OCI-LY1 (cell line): ENCODE data around the gene BMP8A.
"Not testable (repeated sequence)": the region's sequence is repeated elsewhere in the genome, so short reads cannot be mapped to it uniquely, and the experiment has no call there.

Experiments used
- H2AFZ ChIP-seq: fragments of 200-600 bp; sonication (generic), shearing (Covaris generic); 2 replicates; pipeline ENCODE4 v1.6.0; 2014; ENCODE audit warnings: antibody characterized with exemption, mild to moderate bottlenecking, low read length
- H3F3A ChIP-seq: fragments of 200-600 bp; sonication (generic), shearing (Covaris generic); 2 replicates; pipeline ENCODE4 v1.6.0; 2014; ENCODE audit warnings: mild to moderate bottlenecking, antibody characterized with exemption, low read length, moderate library complexity; ENCODE audit not compliant: insufficient read depth
- H3K27ac ChIP-seq: fragments of 200-600 bp; sonication (generic); 2 replicates; pipeline ENCODE4 v1.5.1; 2014; ENCODE audit warnings: low read length, mixed run types, mild to moderate bottlenecking, low read depth; ENCODE audit not compliant: poor library complexity, severe bottlenecking
- H3K27me3 ChIP-seq: fragments of 200-600 bp; sonication (generic); 2 replicates; pipeline ENCODE4 v1.6.0; 2014; ENCODE audit warnings: antibody characterized with exemption, mild to moderate bottlenecking, low read length, moderate library complexity; ENCODE audit not compliant: insufficient read depth
- H3K36me3 ChIP-seq: fragments of 200-600 bp; sonication (generic); 2 replicates; pipeline ENCODE4 v1.6.1; 2014; ENCODE audit warnings: mild to moderate bottlenecking, antibody characterized with exemption, low read length, moderate library complexity, mixed read lengths; ENCODE audit not compliant: insufficient read depth
- H3K4me1 ChIP-seq: fragments of 200-600 bp; sonication (generic); 2 replicates; pipeline ENCODE4 v1.5.1; 2014; ENCODE audit warnings: mild to moderate bottlenecking, low read length, moderate library complexity; ENCODE audit not compliant: insufficient read depth, severe bottlenecking
- H3K4me2 ChIP-seq: fragments of 200-600 bp; sonication (generic), shearing (Covaris generic); 2 replicates; pipeline ENCODE4 v1.6.1; 2014; ENCODE audit warnings: low read length
- H3K4me3 ChIP-seq: fragments of 200-600 bp; sonication (generic); 2 replicates; pipeline ENCODE4 v1.5.1; 2014; ENCODE audit warnings: low read length, low read depth, mild to moderate bottlenecking, mixed read lengths; ENCODE audit not compliant: poor library complexity, severe bottlenecking
- H3K79me2 ChIP-seq: fragments of 200-600 bp; shearing (Covaris generic); 2 replicates; pipeline ENCODE4 v1.6.1; 2016; ENCODE audit warnings: mixed run types, low read length, mixed read lengths; ENCODE audit not compliant: insufficient read depth
- H3K9ac ChIP-seq: fragments of 200-600 bp; sonication (generic), shearing (Covaris generic); 2 replicates; pipeline ENCODE4 v1.6.1; 2014; ENCODE audit warnings: mild to moderate bottlenecking, low read length, mixed read lengths
- H3K9me2 ChIP-seq: fragments of 200-600 bp; sonication (generic), shearing (Covaris generic); 2 replicates; pipeline ENCODE4 v1.6.1; 2014; ENCODE audit warnings: low read depth, mild to moderate bottlenecking, low read length, mixed read lengths
- H3K9me3 ChIP-seq: fragments of 200-600 bp; shearing (Covaris generic); 2 replicates; pipeline ENCODE4 v1.6.1; 2014; ENCODE audit warnings: low read length, mixed read lengths
- H4K20me1 ChIP-seq: fragments of 200-600 bp; sonication (generic), shearing (Covaris generic); 2 replicates; pipeline ENCODE4 v1.6.0; 2016; ENCODE audit warnings: mild to moderate bottlenecking, low read length; ENCODE audit not compliant: insufficient read depth
- EZH2 ChIP-seq: fragments of 200-600 bp; sonication (generic), shearing (Covaris generic); IDR thresholded peaks from 2 replicates; pipeline ENCODE4 v1.8.0; 2017; ENCODE audit warnings: borderline replicate concordance, mixed run types, mild to moderate bottlenecking, antibody characterized with exemption, low read length, moderate library complexity, mixed read lengths
- TF ChIP-seq, protein P1 (sequence below): fragments of 200-600 bp; sonication (generic), shearing (Covaris generic); IDR thresholded peaks from 2 replicates; pipeline ENCODE4 v1.5.1; 2017; ENCODE audit warnings: mild to moderate bottlenecking, antibody characterized with exemption, low read length, moderate library complexity, mixed read lengths

Gene BMP8A

DNA sequence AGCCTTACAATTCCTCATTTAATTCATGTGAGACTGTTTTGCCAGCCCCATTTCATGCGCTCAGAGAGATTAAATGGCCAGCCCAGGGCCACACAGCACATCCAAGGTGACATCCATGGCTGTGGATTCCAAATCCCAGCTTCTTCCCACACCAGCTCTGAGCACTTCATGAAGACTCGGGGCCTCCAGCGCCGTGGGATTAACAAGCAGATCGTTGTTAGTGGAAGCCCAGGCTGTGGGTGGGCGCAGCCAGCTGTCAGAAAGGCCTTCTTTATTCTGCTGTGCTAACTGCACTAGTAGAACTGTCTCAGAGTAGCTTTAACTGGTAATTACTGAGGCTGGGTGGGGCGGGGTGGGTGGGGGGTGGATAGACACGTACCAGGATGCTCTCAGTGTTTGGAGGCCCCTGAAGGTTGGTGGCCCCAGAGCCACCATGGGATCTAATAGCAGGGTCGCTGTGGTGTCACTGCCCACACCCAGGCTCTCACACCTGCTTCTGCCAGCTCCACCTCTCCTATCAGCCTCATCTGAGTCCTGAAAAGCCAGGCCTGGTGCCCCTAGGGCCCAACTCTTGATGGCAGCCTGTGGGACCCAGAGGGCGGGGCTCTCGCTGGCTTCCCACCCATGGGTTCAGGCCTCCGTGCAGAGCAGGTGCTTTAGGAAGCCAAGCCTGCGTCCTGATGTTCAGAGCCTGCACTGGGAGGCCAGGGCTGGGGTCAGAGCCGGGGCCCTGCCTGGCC is 3.4 kb downstream of the BMP8A start:
- Histone ChIP-seq H3K27ac (no peak overlapping the region), H3K36me3 (no peaks in the 10 kb centered on the region), H3K27me3 (0 out of 2 replicates have a peak, but pooled peaks cover 6% of the 10 kb centered on the region), H2AFZ (no peak overlapping the region), H3K9me3 (no peaks in the 10 kb centered on the region), H3F3A (no peaks in the 10 kb centered on the region), H3K4me3 (no peak overlapping the region), H3K9me2 (no peaks in the 10 kb centered on the region), H3K79me2 (no peaks in the 10 kb centered on the region), H3K9ac (no peak overlapping the region), H3K4me2 (no peak overlapping the region), H4K20me1 (no peaks in the 10 kb centered on the region), H3K4me1 (peaks cover 11% of the 10 kb centered on the region)
- TF ChIP-seq, protein P1, sequence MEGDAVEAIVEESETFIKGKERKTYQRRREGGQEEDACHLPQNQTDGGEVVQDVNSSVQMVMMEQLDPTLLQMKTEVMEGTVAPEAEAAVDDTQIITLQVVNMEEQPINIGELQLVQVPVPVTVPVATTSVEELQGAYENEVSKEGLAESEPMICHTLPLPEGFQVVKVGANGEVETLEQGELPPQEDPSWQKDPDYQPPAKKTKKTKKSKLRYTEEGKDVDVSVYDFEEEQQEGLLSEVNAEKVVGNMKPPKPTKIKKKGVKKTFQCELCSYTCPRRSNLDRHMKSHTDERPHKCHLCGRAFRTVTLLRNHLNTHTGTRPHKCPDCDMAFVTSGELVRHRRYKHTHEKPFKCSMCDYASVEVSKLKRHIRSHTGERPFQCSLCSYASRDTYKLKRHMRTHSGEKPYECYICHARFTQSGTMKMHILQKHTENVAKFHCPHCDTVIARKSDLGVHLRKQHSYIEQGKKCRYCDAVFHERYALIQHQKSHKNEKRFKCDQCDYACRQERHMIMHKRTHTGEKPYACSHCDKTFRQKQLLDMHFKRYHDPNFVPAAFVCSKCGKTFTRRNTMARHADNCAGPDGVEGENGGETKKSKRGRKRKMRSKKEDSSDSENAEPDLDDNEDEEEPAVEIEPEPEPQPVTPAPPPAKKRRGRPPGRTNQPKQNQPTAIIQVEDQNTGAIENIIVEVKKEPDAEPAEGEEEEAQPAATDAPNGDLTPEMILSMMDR, result no peak
- no peak for TF ChIP-seq EZH2

DNA sequence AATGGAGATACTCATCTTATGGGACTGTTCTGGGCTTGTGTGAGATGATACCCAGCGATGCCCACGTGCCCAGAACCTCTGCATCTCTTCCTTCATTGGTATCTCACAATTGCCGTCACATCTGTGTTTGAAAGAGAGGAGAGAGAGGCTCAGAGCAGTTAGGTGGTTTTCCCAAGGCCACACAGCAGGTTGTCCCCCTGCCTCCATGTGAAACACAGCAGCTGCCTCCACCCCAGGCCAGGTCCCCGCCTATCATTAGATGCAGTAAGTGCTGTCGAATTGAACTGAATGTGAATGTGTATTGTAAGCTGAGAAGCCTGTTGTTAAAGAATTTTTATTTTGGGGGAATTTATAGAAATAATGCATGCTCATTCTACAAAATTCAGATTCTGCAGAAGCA is 5.1 kb downstream of the BMP8A start:
- H3K9me2 ChIP-seq, H3K79me2 ChIP-seq, H2AFZ ChIP-seq, H4K20me1 ChIP-seq, H3K27ac ChIP-seq, H3F3A ChIP-seq, H3K4me3 ChIP-seq, H3K9ac ChIP-seq, H3K27me3 ChIP-seq, H3K36me3 ChIP-seq, H3K4me1 ChIP-seq, H3K9me3 ChIP-seq, H3K4me2 ChIP-seq: not testable (repeated sequence)

DNA sequence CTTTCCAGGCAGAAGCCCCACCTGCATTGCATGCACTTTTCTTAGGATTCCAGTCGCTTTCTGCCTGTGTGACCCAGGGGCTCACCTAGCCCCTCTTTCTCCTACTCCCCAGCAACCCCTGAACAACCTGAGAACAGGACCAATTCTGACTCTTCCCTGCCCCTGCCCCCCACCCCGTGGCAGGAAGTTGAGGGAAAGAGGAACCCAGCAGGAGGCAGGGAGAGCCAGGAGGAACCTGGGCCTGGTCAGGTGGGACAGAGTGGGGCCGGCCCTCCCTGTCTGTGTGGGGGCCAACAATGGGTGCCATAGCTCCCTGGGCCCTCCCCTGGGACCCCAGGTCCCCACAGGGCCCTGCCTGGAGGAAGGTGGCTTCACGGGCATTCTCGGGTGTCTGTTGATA is 6.1 kb downstream of the BMP8A start:
- no peaks in the 10 kb centered on the region for H3K9me3 ChIP-seq
- H3K4me1 ChIP-seq, result no peaks in the 10 kb centered on the region
- no peak overlapping the region for H3K4me3 ChIP-seq
- H3F3A ChIP-seq, result no peaks in the 10 kb centered on the region
- H3K36me3 ChIP-seq, result no peaks in the 10 kb centered on the region
- 0 out of 2 replicates have a peak, but pooled peaks cover 6% of the 10 kb centered on the region for H3K27me3 ChIP-seq
- H4K20me1 ChIP-seq, result no peaks in the 10 kb centered on the region
- no peaks in the 10 kb centered on the region for H3K9me2 ChIP-seq
- H3K27ac ChIP-seq, result no peak overlapping the region
- no peak overlapping the region for H3K9ac ChIP-seq
- H3K79me2 ChIP-seq, result no peaks in the 10 kb centered on the region
- H3K4me2 ChIP-seq, result no peak overlapping the region
- no peak overlapping the region for H2AFZ ChIP-seq
- TF ChIP-seq, protein P1, result no peak
- TF ChIP-seq EZH2, result no peak

DNA sequence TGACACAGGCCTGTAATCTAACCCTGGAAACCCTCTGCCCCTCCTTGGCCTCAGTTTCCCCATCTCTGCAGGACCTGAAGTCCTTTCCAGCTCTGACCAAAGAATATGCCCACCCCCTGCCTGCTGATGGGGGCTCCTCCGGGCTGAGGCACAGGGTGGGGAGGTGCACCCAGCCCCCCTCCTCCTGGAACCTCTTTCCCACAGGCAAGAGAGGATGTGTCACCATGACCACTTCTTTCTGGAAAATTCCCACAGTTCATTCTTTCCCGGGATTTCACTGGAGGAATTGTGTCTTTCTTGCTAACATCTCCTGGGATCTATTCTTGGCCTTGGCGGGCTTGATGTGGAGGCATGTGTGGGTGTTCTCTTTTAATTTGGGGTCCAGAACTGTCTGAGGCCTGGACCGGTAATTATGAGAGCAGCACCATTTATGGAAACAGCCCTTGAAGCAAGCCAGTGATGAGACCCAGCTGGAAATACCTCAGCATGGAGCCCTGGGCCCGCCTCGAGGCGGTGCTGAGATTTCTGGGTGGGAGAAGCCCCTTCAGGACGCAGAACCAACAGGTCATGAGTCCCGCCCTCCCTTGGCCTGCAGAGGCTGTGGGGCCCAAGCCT is 6.8 kb downstream of the BMP8A start:
- not testable (repeated sequence) for H3K4me2 ChIP-seq, H3K27ac ChIP-seq, H3F3A ChIP-seq, H3K36me3 ChIP-seq, H3K4me1 ChIP-seq, H2AFZ ChIP-seq, H4K20me1 ChIP-seq, H3K79me2 ChIP-seq, H3K9me3 ChIP-seq, H3K9me2 ChIP-seq, H3K27me3 ChIP-seq, H3K4me3 ChIP-seq, H3K9ac ChIP-seq

DNA sequence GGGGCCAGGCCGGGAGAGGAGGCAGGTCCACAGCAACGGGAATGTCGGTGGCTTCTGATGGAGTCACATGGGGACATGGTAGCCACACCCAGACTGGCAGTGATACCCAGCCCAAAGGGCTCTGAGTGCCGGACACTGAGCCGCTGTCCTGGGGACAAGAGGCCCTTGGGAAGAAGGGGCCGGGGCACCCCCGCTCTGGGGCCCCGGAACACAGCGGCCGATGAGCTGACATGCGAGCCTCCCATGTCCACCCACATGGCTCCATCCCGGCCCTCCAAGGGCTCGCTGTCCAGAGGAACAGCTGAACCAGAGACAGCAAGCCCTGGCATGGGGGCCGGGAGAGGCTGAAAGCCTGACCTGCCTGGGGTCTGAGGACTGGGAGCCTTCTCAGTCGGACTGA is 7.4 kb downstream of the BMP8A start:
- not testable (repeated sequence) for H3K4me2 ChIP-seq, H3K4me3 ChIP-seq, H4K20me1 ChIP-seq, H3F3A ChIP-seq, H3K79me2 ChIP-seq, H3K36me3 ChIP-seq, H2AFZ ChIP-seq, H3K27me3 ChIP-seq, H3K9ac ChIP-seq, H3K27ac ChIP-seq, H3K9me2 ChIP-seq, H3K9me3 ChIP-seq, H3K4me1 ChIP-seq
